C4-2B (cell line): ENCODE data around the gene BAHD1.

ENCODE experiments used
- ZFX ChIP-seq: fragments of 450-650 bp; IDR thresholded peaks from 2 replicates; pipeline ENCODE4 v1.6.1; 2017
- TF ChIP-seq, protein P1 (sequence below): fragments of 450-650 bp; conservative IDR thresholded peaks from 2 replicates; pipeline ENCODE4 v1.5.1; 2017; ENCODE audit warnings: mild to moderate bottlenecking

DNA sequence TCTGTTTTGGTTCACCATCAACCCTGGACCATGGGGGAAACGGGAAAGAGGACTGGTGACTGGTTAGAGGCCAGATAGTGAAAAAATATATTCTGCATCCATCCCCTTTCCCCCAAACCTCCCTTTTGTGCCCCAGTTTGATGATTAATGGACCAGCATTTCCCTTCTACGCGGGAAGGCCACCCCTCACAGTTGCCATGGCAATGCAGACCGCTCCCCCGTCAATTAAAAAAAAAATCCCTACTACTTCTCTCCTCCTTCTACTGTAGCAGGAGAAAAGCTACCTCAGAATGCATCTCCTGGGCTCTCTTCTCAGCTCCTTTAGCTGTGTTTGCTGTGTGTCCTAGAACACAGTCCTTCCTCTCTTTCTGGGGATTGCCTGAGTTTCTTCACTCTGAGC is 4.0 kb downstream of the BAHD1 start:
- TF ChIP-seq, protein P1, sequence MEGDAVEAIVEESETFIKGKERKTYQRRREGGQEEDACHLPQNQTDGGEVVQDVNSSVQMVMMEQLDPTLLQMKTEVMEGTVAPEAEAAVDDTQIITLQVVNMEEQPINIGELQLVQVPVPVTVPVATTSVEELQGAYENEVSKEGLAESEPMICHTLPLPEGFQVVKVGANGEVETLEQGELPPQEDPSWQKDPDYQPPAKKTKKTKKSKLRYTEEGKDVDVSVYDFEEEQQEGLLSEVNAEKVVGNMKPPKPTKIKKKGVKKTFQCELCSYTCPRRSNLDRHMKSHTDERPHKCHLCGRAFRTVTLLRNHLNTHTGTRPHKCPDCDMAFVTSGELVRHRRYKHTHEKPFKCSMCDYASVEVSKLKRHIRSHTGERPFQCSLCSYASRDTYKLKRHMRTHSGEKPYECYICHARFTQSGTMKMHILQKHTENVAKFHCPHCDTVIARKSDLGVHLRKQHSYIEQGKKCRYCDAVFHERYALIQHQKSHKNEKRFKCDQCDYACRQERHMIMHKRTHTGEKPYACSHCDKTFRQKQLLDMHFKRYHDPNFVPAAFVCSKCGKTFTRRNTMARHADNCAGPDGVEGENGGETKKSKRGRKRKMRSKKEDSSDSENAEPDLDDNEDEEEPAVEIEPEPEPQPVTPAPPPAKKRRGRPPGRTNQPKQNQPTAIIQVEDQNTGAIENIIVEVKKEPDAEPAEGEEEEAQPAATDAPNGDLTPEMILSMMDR = no peak
- TF ChIP-seq ZFX = no peak
